Lower leg skin (tissue), 3 donors: Measurements from ENCODE around the gene CYP11A1.

Experiments
- CTCF ChIP-seq, 3 donors: fragments of 450-650 bp; IDR thresholded peaks; one replicate each; pipeline ENCODE4 v1.5.1; 2016; ENCODE audit warnings: antibody characterized with exemption in 3 of 3, mild to moderate bottlenecking in 3 of 3, moderate library complexity in 2 of 3
- POLR2A ChIP-seq, 2 donors: fragments of 450-650 bp; IDR thresholded peaks; one replicate each; pipeline ENCODE4 v1.6.1; 2016 to 2017; ENCODE audit warnings: antibody characterized with exemption in 2 of 2, mild to moderate bottlenecking in 1 of 2, moderate library complexity in 1 of 2

- TF ChIP-seq CTCF (IDR thresholded peaks at IDR 0.05) (no peak), POLR2A (IDR thresholded peaks at IDR 0.05) (no peak)
These were observed 1.8 kb upstream of the CYP11A1 start for GRCh38 chr15:74369084-74369745.
